Uterus (tissue), 2 donors: ENCODE data around the gene GLT8D2.

Experiments
- POLR2A ChIP-seq, 2 donors: fragments of 450-650 bp; IDR thresholded peaks; one replicate each; pipeline ENCODE4 v1.6.1; 2016; ENCODE audit warnings: antibody characterized with exemption in 2 of 2, mild to moderate bottlenecking in 1 of 2, moderate library complexity in 1 of 2
- TF ChIP-seq, protein P1 (sequence below), 4 experiments: fragments of 200-600 bp in 2 of 4; fragments of 450-650 bp in 2 of 4; sonication (generic) in 2 of 4; IDR thresholded peaks; one replicate each; pipeline ENCODE4 v1.5.1; 2016 to 2019; ENCODE audit warnings: antibody characterized with exemption in 4 of 4, mild to moderate bottlenecking in 2 of 4, moderate library complexity in 1 of 4

- TF ChIP-seq, protein P1, sequence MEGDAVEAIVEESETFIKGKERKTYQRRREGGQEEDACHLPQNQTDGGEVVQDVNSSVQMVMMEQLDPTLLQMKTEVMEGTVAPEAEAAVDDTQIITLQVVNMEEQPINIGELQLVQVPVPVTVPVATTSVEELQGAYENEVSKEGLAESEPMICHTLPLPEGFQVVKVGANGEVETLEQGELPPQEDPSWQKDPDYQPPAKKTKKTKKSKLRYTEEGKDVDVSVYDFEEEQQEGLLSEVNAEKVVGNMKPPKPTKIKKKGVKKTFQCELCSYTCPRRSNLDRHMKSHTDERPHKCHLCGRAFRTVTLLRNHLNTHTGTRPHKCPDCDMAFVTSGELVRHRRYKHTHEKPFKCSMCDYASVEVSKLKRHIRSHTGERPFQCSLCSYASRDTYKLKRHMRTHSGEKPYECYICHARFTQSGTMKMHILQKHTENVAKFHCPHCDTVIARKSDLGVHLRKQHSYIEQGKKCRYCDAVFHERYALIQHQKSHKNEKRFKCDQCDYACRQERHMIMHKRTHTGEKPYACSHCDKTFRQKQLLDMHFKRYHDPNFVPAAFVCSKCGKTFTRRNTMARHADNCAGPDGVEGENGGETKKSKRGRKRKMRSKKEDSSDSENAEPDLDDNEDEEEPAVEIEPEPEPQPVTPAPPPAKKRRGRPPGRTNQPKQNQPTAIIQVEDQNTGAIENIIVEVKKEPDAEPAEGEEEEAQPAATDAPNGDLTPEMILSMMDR (IDR thresholded peaks at IDR 0.05): no peak
- TF ChIP-seq POLR2A (IDR thresholded peaks at IDR 0.05): no peak
These were observed 4.8 kb upstream of the GLT8D2 start for GRCh38 chr12:104054681-104055346.
